Small intestine (tissue), 4 donors: Measurements from ENCODE around the gene PUS7. TPM values are rescaled to one million over a fixed set of nuclear protein-coding genes. Genes with fewer than 3 reads are reported as not detected.

Experiments
- polyA plus RNA-seq, 4 donors: library from polyadenylated mRNA; stranded (reverse) in 3 of 4; unstranded in 1 of 4; fragments of 200-250 nt in 3 of 4; fragments of 120-200 nt in 1 of 4; gene quantifications; one replicate each; pipeline versions ENCODE4 v1.2.1 to v1.2.3, GENCODE V29; 2013
- donor health status: healthy with polysubstance abuse.
- donor health status: Bipolar disorder and iron deficiency.
- donor health status: healthy.

Gene PUS7
- polyA plus RNA-seq, 4 donors = 1.3 to 12.4 (median 4.4) TPM

Other genes with a start within 250 kb of the PUS7 start
- gene SRPK2, start 133.3 kb downstream of the PUS7 start, polyA plus RNA-seq = 10 to 100 TPM; 12.2 to 24.7 (median 14.1) TPM
- 10 to 100 TPM in 2 of 4 donors, 1 to 10 TPM in 2; 9.3 to 17.1 (median 10.7) TPM for gene RINT1, start 9.9 kb upstream of the PUS7 start, polyA plus RNA-seq
- under 1 TPM in 1 of 4 donors, not detected in 3; 0.87 TPM for gene EFCAB10, start 59.2 kb upstream of the PUS7 start, polyA plus RNA-seq